Effector memory CD4-positive, alpha-beta T cell (primary cell): ENCODE results near the gene DCTN3.

Source experiments
- DNase-seq, 3 donors: peaks; one replicate each; pipeline ENCODE4 v3.0.0-alpha.2; 2020
- H3K27ac ChIP-seq: 2 replicates; pipeline ENCODE4 v1.7.0; 2013; ENCODE audit warnings: mild to moderate bottlenecking, low read length, moderate library complexity; ENCODE audit not compliant: insufficient read depth, poor library complexity, severe bottlenecking
- H3K27me3 ChIP-seq: replicated peaks from 2 replicates; pipeline ENCODE4 v1.7.0; 2013; ENCODE audit warnings: mild to moderate bottlenecking, low read length; ENCODE audit not compliant: insufficient read depth, control insufficient read depth, poor library complexity, severe bottlenecking
- H3K36me3 ChIP-seq: 2 replicates; pipeline ENCODE4 v1.7.0; 2013; ENCODE audit warnings: mild to moderate bottlenecking, low read length, moderate library complexity; ENCODE audit not compliant: control insufficient read depth, insufficient read depth
- H3K4me1 ChIP-seq: 2 replicates; pipeline ENCODE4 v1.7.0; 2013; ENCODE audit warnings: low read length, mild to moderate bottlenecking; ENCODE audit not compliant: control insufficient read depth, insufficient read depth, poor library complexity, severe bottlenecking
- H3K4me3 ChIP-seq: 2 replicates; pipeline ENCODE4 v1.7.0; 2013; ENCODE audit warnings: low read length, low read depth, mild to moderate bottlenecking; ENCODE audit not compliant: insufficient read depth, poor library complexity, severe bottlenecking
- H3K9me3 ChIP-seq: 2 replicates; pipeline ENCODE4 v1.7.0; 2013; ENCODE audit warnings: mild to moderate bottlenecking, low read length, moderate library complexity; ENCODE audit not compliant: control insufficient read depth

The DCTN3 gene

DNA sequence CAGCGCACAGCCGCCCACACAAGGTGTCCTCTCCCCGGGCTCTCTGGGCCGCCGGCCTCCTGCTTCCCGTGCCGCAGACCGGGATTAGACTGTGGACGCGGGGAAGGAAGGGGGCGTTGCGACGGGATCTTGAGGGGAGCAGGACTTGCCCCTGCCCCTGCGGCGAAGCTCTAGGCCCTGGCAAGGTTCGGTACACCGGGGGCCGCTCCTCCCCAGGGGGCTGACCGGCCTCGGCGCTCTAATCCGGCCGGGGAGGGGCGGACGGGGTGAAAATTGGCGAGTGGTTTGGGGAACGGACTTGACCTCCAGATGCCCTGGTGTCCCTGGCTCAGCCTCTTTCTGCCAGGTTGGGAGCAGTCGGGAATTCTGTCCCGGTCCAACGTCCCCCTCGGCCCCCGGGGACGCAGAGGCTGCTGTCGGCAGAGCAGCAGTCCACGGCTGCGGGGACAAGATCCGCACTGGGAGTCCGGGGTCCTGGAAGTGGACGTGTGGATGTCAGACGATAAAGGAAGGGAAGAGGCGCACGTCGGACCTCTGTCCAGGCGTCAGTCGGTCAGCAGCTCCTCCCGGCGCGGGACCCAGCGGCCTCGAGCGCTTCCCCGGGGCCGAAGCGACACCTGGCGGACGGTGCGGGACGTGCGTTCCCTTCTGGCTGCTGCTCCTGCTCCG, 28.9 kb downstream of the DCTN3 start:
- Histone ChIP-seq H3K27me3 (peaks cover 54% of the 10 kb centered on the region), H3K4me3 (peak overlapping the region; percentile 73), H3K27ac (no peak overlapping the region)

DNA sequence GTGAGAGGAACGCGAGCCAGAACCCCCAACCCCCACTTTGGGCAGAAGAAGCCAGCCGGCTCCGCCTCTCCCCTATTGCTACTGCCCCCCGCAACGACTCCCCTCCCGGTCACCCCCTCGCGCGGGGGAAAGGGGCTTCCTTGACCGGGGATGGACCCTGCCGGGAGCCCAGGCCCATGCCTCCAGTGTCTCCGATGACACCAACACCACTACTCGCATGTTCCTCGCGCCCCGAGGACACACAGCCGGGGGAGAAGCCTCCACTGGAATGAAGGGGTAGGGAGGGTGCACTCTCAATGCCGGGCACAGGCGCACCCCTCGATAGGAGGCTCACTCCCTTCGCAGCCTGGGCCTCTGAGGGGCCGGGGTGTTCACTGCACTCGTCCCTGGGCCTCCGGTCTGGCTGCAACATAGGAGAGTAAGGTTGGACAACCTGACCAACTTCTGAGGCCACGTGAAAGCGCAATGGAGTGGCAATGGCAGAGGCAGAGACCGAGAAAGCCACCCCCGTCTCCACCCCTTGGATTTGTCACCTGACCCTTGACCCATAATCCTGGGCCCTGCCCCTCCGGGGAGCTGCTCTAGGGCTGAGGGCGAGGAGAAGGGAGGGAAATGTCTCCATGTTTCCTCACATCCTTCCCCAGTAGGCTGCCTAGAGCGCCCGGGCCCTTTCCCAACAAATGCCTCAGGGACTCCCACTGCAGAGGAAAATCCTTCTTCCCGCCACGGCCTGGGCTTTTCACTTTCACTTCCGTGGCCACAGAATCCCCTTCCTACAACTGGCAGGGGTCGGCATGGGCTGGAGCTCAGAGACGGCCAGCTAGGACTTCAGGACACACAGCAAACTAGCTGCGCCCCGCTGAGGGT, 29.7 kb downstream of the DCTN3 start:
- H3K4me3 ChIP-seq, result peak overlapping the region; percentile 73
- no peaks in the 10 kb centered on the region for H3K9me3 ChIP-seq
- DNase-seq, result no peak
- H3K4me1 ChIP-seq, result peaks cover 24% of the 10 kb centered on the region
- H3K27me3 ChIP-seq, result peaks cover 54% of the 10 kb centered on the region
- no peaks in the 10 kb centered on the region for H3K36me3 ChIP-seq
- H3K27ac ChIP-seq, result no peak overlapping the region

More for the DNA sequence above, 28.9 kb downstream of the DCTN3 start:
- peak; percentile 40 to 63 (median 41) for DNase-seq
- H3K4me1 ChIP-seq, result peaks cover 24% of the 10 kb centered on the region
- no peaks in the 10 kb centered on the region for H3K9me3 ChIP-seq
- H3K36me3 ChIP-seq, result no peaks in the 10 kb centered on the region

DNA sequence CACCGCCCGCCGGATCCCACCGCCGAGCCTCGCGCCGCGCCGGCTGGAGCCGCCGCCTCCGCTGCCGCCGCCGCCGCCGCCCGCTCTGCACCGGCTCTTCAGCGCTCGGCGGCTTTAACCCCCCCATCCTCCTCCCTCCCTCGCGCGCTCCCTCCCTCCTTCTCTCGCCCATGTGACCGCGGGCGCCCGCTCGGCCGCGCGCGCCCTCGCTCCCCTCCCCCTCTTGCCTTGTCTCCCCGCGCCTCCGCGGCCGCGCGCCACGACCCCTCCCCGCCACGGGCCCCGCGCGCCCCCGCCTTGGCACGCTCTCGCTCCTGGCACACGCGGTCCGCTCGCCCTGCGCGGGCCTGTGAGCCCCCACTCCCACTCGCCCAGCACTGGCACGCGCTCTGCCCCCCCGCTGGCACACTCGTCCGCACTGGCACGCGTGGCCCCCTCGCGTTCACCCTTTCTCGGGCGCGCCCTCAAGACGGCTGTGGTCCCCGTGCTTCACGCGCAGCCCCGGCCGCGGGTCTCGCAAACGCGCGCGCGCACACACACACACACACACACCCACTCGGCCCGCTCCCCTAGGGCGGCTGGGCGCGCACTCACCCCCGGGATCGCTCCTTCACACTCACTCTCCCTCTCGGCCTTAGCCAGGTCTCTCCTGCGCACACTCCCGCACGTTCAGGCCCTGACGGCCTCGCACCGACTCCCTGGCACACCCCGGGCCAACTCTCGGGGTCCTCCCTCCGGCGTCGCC, 30.5 kb downstream of the DCTN3 start, which contains the start of gene CNTFR:
CNTFR (minus strand) TSS at position 89 of the 745 bp plus-strand sequence. CDS start 20,743 bp downstream, outside the sequence.
- H3K36me3 ChIP-seq, result no peaks in the 10 kb centered on the region
- H3K27me3 ChIP-seq, result peaks cover 54% of the 10 kb centered on the region
- no peak for DNase-seq
- no peak within 1 kb of the TSS for H3K27ac ChIP-seq
- H3K4me1 ChIP-seq, result peaks cover 24% of the 10 kb centered on the region
- H3K4me3 ChIP-seq, result peak within 1 kb of the TSS; percentile 73
- H3K9me3 ChIP-seq, result no peaks in the 10 kb centered on the region

DNA sequence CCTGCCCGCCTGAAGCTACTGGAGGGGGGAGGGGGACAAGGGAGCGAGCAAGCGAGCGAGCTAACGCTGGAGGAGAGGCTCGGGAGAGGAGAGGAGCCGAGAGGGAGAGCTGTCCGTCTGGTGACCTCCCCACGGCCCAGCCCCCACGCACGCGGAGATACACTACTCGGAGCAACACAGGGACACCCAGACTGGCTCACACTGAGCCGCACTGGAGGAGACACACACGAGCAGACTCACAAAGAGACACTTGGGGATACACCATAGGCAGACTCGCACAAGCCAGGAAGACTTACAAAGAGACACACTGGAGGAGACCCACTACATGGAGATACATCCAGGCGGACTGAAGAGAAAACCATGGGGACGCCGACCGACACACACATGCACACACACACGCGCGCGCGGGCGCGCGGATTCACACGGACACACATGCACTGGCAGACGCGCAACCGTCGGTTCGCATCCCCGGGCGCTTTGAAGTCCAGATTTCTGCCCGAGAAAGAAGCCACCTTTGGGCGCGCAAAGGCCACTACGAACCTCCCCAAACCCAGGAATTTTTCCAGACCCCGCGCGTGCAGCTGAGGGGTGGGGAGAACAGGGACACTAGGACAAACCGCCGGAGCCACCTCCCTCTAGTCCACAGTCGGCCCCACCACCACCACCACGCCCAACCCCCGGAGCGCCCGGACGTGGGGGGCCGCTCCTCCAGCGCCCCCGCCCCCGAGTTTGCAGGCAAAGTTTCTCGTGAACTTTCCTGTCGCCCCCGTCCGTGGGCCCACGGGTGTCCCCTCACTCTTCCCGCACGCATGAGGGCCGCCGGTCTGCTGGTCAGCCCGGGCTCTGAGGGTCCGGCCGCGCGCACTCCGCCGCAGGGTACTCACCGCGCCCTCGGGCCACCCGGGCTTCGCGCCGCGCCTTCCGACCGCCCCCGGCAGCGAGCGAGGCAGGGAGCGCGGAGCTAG, 31.3 kb downstream of the DCTN3 start:
- no peak overlapping the region for H3K4me3 ChIP-seq
- peaks cover 56% of the 10 kb centered on the region for H3K27me3 ChIP-seq
- no peaks in the 10 kb centered on the region for H3K36me3 ChIP-seq
- no peaks in the 10 kb centered on the region for H3K9me3 ChIP-seq
- DNase-seq, result no peak
- H3K4me1 ChIP-seq, result peaks cover 24% of the 10 kb centered on the region
- no peak overlapping the region for H3K27ac ChIP-seq

DNA sequence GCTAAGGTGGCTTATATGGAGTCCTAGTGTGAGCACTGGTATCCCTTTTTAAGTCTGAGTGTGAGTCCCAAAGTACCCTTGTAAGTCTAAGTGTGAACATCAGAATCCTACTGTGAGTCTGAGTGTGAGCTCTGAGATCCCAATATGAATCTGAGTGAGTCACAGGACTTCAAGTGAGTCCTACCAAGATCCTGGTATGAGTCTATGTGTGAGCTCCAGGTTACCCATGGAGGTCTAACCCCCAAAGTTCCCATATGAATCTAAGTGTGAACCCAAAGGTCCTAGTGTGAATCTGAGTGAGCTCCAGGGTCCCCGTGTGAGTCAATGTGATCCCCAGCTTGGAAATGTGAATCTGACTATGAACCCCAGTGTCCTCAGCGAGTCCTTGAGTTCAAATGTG, 33.0 kb downstream of the DCTN3 start:
- no peaks in the 10 kb centered on the region for H3K9me3 ChIP-seq
- DNase-seq, result no peak
- no peak overlapping the region for H3K4me3 ChIP-seq
- H3K27ac ChIP-seq, result no peak overlapping the region
- H3K36me3 ChIP-seq, result no peaks in the 10 kb centered on the region
- peaks cover 51% of the 10 kb centered on the region for H3K27me3 ChIP-seq
- H3K4me1 ChIP-seq, result peaks cover 24% of the 10 kb centered on the region

DNA sequence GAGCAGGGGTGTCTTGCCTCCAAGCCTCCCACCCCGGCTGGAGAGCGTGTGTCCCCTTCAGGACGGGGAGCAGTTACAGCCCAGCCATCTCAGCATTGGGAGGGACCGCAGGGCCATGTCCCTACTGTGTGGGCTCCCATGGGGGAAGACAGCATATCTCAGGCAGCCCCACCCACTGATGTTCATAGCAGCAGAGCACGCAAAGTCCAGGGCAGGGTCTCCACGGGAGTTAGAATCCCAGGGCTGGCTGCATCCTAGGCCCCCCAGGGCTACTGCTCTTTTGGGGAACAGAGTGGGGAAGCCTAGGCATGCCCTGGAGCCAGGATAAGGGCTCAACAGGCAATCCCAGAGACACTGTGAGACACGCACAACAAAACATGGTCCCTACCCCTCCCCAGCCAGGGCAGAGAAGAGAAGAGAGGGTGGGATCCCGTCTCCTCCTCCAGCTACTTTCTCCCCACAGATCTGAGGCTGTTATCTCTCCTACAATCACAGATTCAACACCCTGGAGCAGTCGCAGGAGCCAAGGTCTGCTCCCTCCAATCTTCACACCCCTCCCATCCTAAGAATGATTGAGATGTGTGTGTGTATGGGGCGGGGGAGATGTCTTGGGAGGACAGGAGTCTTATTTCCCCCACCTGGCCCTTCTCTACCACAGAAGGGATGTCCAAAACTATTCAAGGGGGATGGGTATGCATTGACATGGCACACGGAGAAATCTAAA, 34.2 kb downstream of the DCTN3 start:
- peaks cover 19% of the 10 kb centered on the region for H3K4me1 ChIP-seq
- H3K4me3 ChIP-seq, result no peak overlapping the region
- peaks cover 40% of the 10 kb centered on the region for H3K27me3 ChIP-seq
- no peak for DNase-seq
- H3K27ac ChIP-seq, result no peak overlapping the region
- no peaks in the 10 kb centered on the region for H3K36me3 ChIP-seq
- no peaks in the 10 kb centered on the region for H3K9me3 ChIP-seq

DNA sequence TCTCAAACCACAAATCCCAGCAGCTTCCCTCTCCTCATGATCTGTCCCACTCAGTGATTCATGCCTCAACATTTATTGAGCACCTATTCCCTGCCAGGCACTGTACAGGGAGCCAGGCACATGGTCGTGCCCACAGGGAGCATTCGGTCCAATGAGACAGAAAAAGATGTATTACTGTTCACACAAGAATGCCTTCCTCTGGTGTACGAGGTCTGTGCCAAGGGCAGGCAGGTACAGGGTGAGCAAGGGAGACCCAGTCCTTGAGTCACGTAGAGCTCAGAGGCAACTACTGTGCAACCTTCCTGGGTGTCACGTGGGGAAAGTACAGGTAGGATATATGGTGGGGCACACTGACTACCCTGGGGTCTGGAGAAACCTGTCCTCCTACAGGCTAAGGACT, 35.3 kb downstream of the DCTN3 start:
- Histone ChIP-seq H3K36me3 (no peaks in the 10 kb centered on the region), H3K4me1 (peaks cover 7% of the 10 kb centered on the region), H3K27me3 (peaks cover 29% of the 10 kb centered on the region), H3K4me3 (no peak overlapping the region), H3K27ac (no peak overlapping the region), H3K9me3 (no peaks in the 10 kb centered on the region)
- DNase-seq, result no peak

DNA sequence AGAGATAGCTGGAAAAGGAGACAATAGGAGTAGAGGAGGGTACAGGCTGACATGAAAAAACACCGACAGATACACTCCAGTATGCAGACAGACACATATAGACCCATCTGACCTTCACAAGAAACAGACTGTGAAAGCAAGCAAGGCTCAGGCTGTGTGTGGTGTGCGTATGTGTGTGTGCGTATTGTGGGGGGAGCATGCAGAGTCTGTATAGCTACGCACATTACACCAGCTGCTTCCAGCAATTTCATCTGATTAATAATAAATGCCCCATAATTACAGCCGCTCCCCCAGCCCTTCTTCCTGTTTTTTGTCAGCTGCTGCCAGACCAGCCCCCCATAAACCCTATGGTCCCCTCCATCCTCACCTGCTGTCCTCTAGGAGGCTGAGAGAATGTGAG, 37.5 kb downstream of the DCTN3 start:
- Histone ChIP-seq H3K27ac (no peak overlapping the region), H3K4me3 (no peak overlapping the region), H3K4me1 (no peaks in the 10 kb centered on the region), H3K27me3 (peaks cover 28% of the 10 kb centered on the region), H3K9me3 (no peaks in the 10 kb centered on the region), H3K36me3 (no peaks in the 10 kb centered on the region)
- DNase-seq, result no peak

DNA sequence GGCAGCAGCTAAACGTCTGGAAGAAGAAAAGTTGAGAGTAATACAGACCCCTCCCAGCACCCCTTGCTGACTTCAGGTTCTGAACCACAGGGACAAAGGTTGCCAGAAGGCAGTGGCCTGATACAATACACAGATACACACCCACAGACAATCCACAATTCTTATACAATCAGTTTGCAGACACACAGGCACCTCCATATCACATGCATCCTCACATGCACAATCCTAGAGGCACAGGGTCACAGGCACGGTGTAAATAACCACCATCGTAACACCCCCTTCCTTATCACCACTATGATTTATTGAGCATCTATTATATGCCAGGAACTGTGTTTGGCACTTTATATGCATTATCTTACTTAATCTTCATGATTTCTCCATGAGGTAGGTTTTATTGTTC, 39.0 kb downstream of the DCTN3 start:
- H3K27ac ChIP-seq, result no peak overlapping the region
- no peak for DNase-seq
- H3K36me3 ChIP-seq, result no peaks in the 10 kb centered on the region
- no peak overlapping the region for H3K4me3 ChIP-seq
- H3K4me1 ChIP-seq, result no peaks in the 10 kb centered on the region
- H3K9me3 ChIP-seq, result no peaks in the 10 kb centered on the region
- H3K27me3 ChIP-seq, result peaks cover 25% of the 10 kb centered on the region
